GM10847 (cell line): ENCODE measurements around the gene MEIG1.

Experiments
- POLR2A ChIP-seq: IDR thresholded peaks from 2 replicates; pipeline ENCODE4 v1.6.1; 2011; ENCODE audit not compliant: insufficient read length; ENCODE audit errors: extremely low read depth

The MEIG1 gene

GRCh38 chr10:14953424-14954000 is 5.7 kb upstream of the MEIG1 start:
- TF ChIP-seq POLR2A = peak; percentile 12

- TF ChIP-seq POLR2A = peak; percentile 43
Observed at GRCh38 chr10:14954001-14954770, 5.0 kb upstream of the MEIG1 start, which contains the start of gene DCLRE1C. Gene DCLRE1C, minus strand, starts transcription at chr10:14954096. Its CDS starts 86 bp downstream, at chr10:14954010.

- TF ChIP-seq POLR2A = no peak
Observed at GRCh38 chr10:14954934-14955333, 4.3 kb upstream of the MEIG1 start.

- TF ChIP-seq POLR2A = no peak
Observed at GRCh38 chr10:14958872-14959220, 342 bp upstream of the MEIG1 start.

GRCh38 chr10:14967897-14968296 is 8.7 kb downstream of the MEIG1 start:
- TF ChIP-seq POLR2A = no peak

- TF ChIP-seq POLR2A = no peak
Observed at GRCh38 chr10:14971867-14972448, 12.8 kb downstream of the MEIG1 start.

GRCh38 chr10:14975672-14976273 is 16.6 kb downstream of the MEIG1 start:
- no peak for TF ChIP-seq POLR2A

- no peak for TF ChIP-seq POLR2A
Observed at GRCh38 chr10:14982744-14983143, 23.6 kb downstream of the MEIG1 start.

- TF ChIP-seq POLR2A = no peak
Observed at GRCh38 chr10:14995964-14996565, 36.9 kb downstream of the MEIG1 start.

- TF ChIP-seq POLR2A = no peak
Observed at GRCh38 chr10:15015451-15015850, 56.3 kb downstream of the MEIG1 start.
